WERI-Rb-1 (cell line): ENCODE data around the gene RAB22A.

Source experiments
- DNase-seq: peaks from one replicate; pipeline ENCODE4 v3.0.0-alpha.2; 2020
- H3K27ac ChIP-seq: fragments of 250-450 bp; sonication (Bioruptor Pico); 2 replicates; pipeline ENCODE4 v1.5.1; 2020; ENCODE audit warnings: mild to moderate bottlenecking, moderate library complexity
- H3K27me3 ChIP-seq: fragments of 250-450 bp; sonication (Bioruptor Pico); 2 replicates; pipeline ENCODE4 v1.5.1; 2021; ENCODE audit warnings: mild to moderate bottlenecking, low read depth, moderate library complexity; ENCODE audit not compliant: insufficient read depth, severe bottlenecking
- H3K36me3 ChIP-seq: fragments of 250-450 bp; sonication (Bioruptor Pico); 2 replicates; pipeline ENCODE4 v1.5.1; 2020; ENCODE audit warnings: mild to moderate bottlenecking, moderate library complexity
- H3K4me3 ChIP-seq: 2 replicates; pipeline ENCODE4 v1.5.1; 2011; ENCODE audit warnings: low read depth, mild to moderate bottlenecking, control low read depth, low read length
- H3K9me3 ChIP-seq: fragments of 250-450 bp; sonication (Bioruptor Pico); 2 replicates; pipeline ENCODE4 v1.5.1; 2021; ENCODE audit warnings: mild to moderate bottlenecking, moderate library complexity; ENCODE audit not compliant: severe bottlenecking
- CTCF ChIP-seq: IDR thresholded peaks from 2 replicates; pipeline ENCODE4 v1.5.1; 2011; ENCODE audit warnings: low read depth, mild to moderate bottlenecking, control low read depth, inconsistent platforms, low read length

RAB22A gene

GRCh38 chr20:58305061-58305460, 4.5 kb upstream of the RAB22A start:
- Histone ChIP-seq H3K4me3 (no peak overlapping the region), H3K9me3 (no peaks in the 10 kb centered on the region), H3K27me3 (no peaks in the 10 kb centered on the region), H3K27ac (no peak overlapping the region), H3K36me3 (no peaks in the 10 kb centered on the region)
- TF ChIP-seq CTCF: no peak
- DNase-seq: no peak

- no peaks in the 10 kb centered on the region for H3K27me3 ChIP-seq
- H3K4me3 ChIP-seq: no peak overlapping the region
- no peak overlapping the region for H3K27ac ChIP-seq
- TF ChIP-seq CTCF: no peak
- H3K9me3 ChIP-seq: no peaks in the 10 kb centered on the region
- no peak for DNase-seq
- H3K36me3 ChIP-seq: peaks cover 4% of the 10 kb centered on the region
Observed at GRCh38 chr20:58306421-58307261, 2.9 kb upstream of the RAB22A start.

DNA sequence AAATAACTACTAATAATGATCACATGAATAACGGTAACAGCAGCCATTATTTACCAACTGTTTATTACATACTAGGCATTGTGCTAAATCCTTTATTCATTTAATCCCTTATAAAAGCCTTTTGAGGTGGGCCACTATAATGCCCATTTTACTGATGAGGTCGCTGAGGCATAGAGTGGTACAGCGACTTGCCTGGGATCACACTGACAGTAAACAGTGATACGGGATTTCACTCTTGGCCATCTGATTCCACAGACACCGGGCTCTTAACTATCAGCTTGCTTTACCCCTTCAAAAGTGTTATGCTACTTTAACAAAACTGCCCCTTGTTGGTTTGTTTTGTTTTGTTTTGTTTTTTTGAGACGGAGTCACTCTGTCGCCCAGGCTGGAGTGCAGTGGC, 2.2 kb upstream of the RAB22A start:
- H3K9me3 ChIP-seq: no peaks in the 10 kb centered on the region

DNA sequence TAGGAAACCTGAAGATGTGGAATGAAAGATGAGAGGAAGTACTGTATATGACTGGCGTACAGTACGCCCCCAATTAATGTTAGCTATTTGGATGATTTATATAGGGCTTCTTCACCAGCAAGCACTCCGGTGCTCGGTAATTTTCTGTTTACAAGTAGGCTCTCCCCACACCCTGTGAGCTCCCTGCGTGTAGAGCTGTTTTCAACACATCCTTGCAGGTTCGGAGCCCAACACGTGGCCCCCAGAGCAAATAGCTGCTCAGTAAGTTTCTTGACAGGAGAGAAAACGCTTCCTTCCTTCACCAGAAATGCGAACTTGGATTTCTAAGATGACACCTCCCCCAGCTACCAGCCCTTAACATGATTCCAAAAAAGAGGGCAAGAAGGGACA, 1.2 kb upstream of the RAB22A start:
- H3K36me3 ChIP-seq: peaks cover 12% of the 10 kb centered on the region
- no peaks in the 10 kb centered on the region for H3K27me3 ChIP-seq
- no peaks in the 10 kb centered on the region for H3K9me3 ChIP-seq
- TF ChIP-seq CTCF: no peak
- DNase-seq: no peak
- H3K4me3 ChIP-seq: no peak overlapping the region
- no peak overlapping the region for H3K27ac ChIP-seq

More for the DNA sequence above, 2.2 kb upstream of the RAB22A start:
- no peak for DNase-seq
- TF ChIP-seq CTCF: no peak
- no peak overlapping the region for H3K27ac ChIP-seq
- H3K36me3 ChIP-seq: peaks cover 4% of the 10 kb centered on the region
- no peak overlapping the region for H3K4me3 ChIP-seq
- H3K27me3 ChIP-seq: no peaks in the 10 kb centered on the region

- H3K27me3 ChIP-seq: no peaks in the 10 kb centered on the region
- H3K36me3 ChIP-seq: peaks cover 15% of the 10 kb centered on the region
- H3K9me3 ChIP-seq: no peaks in the 10 kb centered on the region
- DNase-seq: no peak
- H3K27ac ChIP-seq: no peak overlapping the region
- H3K4me3 ChIP-seq: no peak overlapping the region
- no peak for TF ChIP-seq CTCF
Observed at GRCh38 chr20:58308680-58309527, 611 bp upstream of the RAB22A start.
